ENCODE data around the gene KSR1.

Gene KSR1

DNA sequence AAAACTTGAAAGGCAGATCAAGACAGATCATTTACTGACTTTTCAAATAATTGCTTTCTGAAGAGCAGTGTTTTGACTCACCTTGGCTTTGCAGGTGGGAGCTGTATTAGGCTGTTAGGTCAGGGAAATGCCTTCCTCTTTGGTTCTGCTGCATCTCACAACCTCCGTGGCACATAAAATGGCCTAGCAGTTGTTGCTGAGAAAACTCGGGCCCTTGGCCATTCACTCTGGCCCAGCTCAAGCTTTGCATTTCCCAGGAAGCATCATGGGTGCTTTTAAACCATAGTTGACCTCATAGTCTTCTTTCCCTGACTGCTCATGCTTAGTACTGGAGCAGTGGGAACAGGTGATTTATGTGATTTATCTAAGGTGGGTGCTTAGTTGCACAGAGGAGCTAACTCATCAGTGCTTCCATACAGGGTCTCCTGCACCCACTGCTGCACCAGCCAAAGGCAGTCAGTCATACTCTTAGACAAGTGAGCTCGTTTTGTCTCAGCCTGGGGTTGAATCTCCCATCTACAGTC, 83.6 kb downstream of the KSR1 start:
- no peak for DNase-seq

DNA sequence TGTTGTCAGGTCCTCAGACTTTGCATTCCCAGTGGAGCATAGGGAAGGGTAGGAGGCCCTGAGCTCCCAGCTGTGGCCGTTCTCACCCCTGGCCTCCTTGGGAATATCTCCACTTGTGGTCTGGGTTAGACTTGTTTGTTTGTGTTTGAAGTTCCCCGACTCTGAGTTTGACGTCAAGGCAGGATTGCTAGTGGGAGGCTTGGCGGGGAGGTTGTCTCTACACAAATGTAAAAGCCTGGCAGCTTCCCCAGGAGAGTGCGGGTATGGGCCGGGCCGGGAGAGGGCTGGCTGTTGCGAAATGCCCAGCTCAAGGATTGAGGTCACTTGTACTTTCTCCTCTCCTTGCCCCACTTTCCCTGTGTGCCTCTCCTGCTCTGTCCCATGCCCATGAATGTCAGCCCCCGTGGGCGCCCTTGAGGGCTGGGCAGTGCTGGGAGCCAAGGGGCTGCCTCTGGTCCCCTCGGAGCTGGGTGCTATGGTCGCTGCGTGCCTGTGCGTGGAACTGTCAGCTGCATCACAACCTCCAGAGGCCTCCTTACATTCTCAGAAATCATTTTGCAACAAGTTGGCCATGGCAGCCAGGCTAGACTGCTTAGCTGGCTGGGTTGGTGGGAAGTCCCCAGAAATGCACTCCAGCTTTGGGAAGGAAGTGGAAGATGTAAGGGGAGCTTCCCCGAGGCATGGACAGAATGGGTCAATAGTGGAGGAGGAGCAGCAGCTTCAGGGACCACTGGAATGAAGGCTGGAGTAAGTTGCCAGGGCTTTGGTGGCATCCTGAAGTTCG, 84.3 kb downstream of the KSR1 start:
- DNase-seq: no peak

DNA sequence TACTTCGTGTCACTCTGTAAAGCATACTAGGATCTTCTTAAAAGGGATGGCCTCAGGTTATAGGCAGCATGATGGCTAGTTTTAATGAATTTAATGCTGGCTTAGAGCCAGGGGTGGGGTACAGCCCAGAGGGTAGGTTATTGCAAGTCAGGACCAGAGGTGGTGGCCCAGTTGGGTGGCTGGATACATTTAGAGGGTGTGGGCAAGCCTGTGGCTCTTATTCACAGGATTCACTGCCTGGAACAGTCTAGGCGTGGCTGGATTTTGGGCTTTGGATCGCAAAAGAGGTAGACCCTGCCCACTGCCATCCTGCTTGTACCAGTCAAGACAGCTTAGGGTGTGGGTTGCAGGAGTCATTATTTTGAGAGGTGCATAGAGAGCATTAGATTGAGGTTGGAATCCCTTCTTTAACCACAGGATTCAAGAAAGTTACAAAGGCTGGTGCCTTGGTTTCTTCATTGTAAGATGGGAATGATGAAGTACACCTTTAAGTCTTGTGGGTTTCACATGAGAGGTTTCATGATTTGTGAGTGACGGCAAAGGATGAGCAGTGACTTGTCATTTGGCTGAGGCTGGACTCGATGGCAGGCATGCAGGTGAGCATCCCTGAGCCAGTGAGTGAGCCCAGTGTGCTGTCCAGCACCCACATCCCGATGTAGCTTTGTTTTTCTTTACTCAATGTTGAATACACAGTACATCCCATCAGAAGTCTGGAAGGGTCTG, 85.2 kb downstream of the KSR1 start:
- DNase-seq: no peak

DNA sequence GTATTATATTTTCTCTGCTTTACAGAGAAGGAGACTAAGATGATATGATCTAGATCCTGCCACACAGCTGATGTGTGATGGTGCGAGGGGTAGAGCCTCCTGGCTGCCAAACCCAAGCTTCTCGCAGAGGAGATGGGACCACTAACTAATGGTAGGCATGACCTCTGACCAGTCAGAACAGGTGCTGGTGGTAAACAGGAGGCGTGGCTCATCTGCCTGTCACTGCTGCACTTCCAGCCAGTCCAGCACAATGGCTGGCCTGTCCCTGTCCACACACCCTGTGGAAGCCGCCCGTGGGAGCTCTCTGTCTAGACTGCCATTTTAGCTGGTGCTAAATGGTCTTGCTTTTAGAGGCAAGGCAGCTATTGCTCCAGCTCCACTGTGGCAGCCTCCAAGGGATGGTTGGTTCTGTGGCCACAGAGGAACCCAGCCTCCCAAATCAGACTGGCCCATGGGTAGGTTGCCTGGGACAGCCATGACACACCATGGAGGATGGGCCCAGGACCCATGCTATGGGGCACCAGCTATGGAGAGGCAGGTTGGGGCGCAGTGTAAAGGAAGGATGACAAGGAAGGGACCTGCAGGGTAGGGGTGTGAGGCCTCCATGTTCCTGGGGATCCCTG, 86.7 kb downstream of the KSR1 start:
- no peak for DNase-seq

DNA sequence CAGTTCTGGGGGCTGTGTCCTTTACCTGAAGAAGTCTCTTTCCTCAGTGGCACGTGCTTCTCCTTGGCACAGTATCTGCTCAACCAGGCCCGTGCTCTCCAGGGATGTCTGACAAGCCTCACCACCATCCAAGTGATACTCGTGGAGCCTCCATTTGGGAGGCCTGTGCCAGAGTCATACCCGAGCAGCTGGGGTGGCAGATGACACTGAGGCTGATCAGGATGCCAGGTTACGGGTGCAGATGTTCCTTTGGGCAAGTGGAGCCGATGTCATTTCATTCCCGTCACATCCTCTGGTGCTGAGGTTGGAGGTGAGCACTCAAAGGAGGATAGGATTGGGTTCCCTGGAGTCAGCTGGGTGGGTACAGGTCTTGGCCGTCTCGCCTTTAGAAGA, 87.2 kb downstream of the KSR1 start:
- DNase-seq: no peak

DNA sequence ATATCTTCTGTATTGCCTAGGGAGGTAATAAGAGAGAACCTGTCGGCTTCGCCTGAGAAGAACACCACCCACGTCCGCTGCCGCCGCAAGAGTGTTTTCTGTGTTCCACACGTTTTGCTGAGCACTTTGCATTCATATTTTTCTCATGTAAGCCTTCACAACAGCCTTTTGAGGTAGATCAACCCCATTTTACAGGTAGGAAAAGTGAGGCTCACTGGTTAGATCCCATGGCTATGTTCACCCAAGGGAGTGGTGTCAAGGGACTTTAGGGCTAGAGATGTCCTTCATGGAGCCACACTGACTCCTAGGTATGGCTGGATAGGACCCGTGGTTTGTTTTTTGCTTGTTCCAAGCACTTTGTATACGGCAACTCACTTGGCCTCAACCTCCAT, 87.7 kb downstream of the KSR1 start:
- DNase-seq: no peak

DNA sequence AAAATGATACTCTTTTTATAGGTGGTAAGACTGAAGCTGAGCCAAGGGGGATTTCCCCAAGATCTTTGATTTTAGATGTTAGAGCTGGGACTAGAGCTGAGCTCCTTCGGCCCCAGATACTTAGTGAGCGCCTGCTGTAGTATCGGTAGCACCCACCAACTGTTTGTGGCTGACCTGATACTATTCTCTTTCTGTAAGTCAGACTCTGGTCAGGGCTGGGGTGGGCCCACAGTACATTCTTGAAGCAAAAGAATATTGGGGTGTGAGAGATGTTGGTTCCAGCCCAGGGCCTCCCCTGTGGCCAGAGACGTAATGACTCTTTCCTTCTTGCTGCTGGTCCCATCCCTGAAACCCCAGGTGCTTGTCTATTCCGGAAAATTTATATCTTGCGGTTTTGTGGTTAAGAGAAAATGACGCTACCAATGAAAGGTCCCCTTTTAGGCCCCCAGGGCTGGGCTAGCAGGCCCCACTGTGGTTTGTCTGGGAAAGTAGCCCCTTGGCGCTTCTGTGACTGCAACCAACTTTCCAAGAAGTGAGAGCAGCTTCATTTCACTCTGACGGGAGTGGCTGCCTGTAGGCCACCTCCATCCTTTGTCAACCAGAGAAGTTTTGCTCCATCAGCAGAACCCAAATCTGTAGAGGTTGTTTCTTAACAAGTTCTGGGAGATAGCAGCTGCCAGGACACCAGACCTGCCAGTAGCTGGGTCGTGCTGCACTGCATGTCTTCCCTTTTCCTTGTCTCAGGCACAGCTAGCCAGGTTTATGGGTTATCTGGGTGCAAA, 88.3 kb downstream of the KSR1 start:
- DNase-seq: no peak

DNA sequence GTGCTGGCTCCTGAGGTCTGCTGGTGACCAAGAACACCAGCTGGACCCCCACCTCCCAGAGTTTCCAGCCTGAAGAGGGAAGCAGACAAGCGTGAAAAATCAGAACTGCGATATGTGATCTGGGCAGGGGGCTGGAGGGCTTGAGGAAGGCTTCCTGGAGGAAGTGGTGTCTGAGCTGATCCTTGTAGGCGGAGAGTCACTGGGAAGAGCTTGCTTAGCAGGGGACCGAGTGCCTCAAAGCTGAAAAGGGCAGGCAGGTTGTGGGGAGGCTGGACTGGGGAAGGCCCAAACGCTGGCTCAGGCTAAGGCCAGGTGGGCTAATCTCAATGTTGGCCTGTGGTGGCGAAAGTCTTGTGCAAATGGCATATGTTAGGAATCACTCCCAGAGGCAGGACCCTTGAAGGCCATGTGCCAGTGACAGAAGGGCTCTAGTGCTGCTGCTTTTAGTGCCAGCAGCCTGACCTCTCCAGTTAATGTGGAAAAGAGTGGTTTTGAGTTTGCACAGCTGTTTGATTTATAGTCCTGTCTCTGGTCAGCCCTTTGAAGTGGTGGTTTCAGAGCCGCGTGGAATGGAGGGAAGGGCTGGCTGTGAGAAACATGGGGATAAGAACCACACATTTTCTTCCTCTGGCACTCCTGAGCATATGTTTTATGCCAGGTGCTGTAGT, 89.4 kb downstream of the KSR1 start:
- DNase-seq: no peak

DNA sequence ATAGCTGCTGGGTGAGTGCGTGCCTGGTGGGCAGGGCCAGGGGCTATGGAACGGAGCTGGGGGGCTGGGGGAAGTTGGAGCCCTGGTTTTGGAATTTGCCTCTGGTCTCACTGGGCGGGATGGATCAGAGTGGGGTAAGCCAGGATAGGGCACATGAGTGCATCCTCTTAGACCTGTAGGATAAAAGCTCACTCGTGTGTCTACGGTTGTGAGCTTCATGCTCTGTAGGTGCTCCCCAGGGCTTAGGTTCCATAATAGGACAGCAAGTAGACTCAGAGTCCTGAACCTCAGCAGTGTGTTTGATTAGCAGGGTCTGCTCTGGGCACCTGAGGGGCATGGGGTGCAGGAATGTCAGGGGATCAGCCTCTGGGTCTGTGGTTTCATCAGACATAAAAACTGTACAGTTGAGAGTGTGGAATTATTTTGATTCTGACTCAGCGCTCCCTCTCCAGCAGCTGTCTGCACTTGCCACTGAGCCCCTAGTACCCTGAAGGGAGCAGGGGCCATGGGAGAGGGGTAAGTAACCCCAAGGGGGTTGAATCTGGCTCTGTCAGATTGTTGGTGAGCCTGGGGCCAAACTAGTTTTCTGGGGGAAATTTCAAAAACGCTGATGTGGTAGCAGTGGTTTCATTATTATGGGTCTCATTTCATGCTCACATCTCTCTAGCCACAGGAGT, 90.5 kb downstream of the KSR1 start:
- DNase-seq: no peak

DNA sequence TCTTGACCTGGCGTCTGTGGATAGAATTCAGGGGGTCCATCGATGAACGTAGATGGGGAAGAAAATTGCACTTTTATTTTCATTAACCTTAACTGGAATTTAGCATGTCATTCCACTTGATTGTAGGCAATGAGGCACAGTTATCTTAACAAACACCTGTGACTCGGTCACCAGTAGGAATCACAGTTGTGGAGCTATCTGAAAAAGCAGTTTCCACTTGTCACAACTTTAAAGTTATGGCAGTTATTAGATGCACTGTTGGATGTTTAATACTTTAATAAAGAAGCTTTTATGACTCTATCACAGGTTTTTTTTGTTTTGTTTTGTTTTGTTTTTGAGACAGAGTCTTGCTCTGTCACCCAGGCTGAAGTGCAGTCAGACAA, 91.0 kb downstream of the KSR1 start:
- DNase-seq: no peak

DNA sequence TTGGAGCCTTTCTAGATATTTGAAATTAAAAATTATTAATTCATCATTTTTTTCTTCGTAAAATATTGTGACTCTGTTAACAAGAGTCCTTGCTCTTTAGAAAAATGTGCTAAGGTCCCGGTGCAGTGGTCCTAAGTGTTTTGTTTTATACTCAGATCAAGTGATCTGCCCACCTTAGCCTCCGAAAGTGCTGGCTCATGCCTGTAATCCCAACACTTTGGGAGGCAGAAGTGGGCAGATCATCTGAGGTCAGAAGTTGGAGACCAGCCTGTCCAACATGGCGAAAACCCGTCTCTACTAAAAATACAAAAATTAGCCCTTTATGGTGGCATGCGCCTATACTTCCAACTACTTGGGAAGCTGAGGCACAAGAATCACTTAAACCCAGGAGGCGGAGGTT, 92.1 kb downstream of the KSR1 start:
- no peak for DNase-seq

DNA sequence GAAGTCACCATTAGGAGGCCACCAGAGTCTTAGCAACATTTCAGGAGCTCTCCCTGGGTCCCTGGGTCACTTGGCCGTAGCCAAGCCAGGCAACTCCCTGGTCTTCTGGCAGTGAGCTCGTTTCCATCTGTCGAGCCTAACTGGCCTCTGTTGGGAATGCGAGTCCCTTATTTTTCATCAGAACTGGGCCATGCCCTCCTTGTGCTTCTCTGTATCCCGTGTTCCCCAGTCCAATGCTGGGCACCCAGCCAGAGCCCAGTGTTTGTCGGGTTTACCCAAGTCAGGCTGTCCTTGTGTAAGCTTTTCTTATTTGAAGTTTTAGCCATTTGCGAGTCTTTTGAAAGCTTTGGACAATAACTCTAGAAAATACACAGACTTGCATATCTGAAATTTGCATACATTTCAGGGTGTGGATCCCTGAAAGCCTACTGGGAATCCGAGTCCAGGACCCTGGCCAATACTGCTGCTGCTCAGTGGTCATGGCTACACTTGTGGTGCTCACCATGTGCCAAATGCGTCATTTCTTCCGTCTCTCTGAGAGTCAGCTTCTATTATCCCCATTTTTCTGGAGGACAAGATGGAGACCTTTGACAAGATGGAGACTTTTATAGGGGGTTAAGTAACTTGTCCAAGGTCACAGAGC, 93.1 kb downstream of the KSR1 start:
- no peak for DNase-seq

DNA sequence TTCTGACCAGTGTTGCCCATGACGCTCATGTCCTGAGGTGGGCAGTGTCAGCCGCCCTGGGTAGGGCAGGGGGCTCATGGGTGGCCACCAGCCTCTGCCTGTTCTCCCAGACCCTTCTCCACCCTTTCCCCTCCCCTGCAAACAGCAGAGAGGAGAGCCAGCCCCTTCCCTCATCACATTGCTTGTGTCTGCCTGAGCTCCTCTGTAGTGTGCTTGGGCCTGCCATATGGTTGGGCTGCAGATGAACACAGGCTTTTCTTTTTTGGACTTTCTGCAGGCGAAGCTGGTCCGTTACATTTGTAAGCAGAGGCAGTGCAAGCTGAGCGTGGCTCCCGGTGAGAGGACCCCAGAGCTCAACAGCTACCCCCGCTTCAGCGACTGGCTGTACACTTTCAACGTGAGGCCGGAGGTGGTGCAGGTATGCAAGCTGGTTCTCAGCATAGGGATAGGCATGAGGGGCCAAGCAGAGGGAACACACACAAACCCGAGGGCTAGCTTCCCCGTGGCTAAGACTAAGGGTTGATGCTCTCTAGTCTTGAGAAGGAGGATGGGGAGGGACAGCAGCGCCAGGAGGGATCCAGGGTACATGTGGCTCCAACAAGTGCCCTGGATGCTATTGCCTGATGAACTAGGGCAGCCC, 94.2 kb downstream of the KSR1 start:
- DNase-seq: no peak

DNA sequence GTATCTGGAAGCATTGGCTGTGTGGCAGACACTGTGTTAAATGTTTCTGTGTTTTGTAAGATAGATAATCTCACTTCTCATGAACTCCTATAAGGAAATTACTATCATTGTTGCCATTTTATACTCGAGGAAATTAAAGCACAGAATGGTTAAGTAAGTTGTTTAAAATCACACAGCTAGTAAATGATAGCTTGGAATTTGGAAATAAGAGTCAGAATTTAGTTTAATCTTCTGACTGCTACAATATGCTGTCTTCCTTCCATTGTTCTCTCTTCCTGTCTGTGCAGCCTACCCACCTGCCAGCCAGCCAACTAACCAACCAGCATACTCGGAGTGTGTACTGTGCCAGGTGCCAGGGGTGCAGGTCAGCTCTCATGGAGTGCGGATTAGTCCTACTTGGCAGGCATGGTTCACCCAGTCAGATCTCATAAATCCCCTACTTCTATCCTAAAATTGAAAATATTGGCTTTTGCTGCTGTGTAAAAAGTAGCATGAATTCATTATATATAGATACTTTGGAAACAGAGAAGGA, 94.8 kb downstream of the KSR1 start:
- DNase-seq: no peak

DNA sequence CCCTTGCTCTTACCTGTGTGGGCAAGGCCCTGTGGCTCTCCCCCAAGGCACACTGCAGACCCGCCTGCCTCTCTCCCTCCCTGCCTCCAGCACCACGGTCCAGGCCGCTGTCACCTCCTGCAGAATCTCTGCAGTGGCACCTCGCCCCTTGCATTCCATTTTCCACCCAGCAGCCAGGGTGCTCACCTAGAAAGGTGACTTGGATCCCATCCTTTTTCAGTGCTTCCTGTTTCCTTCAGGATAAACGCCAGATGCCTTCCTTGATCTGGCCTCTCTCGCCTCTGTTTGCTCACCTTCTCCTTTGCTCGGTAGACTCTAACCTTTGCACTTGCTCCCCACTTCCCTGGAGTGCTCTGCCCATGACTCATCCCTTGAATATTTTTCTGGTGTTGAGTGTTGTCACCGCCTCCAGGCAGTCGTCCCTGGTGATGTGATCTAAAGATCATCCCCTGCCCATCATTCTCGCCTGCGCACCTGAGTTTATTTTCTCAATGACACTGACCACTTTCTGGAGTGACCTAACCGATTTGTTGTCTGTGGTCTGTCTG, 95.5 kb downstream of the KSR1 start:
- no peak for DNase-seq

DNA sequence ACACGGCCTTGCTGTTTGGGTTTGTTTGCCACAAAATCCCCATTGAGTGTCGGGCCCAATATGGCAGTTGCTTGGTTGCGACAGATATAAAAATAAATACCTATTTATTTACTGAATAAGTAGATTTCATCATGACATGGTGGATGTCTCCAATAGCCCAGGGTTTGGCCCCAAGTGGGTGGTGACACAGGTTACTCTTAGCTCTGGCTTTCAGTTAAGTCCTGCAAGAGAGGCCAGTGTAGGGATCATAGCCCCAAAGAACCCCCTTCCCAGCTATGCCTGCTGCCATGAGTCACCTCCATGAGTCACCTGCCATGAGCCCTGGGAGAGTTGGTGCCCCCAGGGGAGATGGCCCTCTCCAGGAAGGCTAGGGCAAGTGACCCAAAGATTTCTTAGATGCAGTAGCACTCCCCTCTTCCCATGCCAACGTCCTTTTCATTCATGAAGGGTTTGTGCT, 96.1 kb downstream of the KSR1 start:
- DNase-seq: no peak

DNA sequence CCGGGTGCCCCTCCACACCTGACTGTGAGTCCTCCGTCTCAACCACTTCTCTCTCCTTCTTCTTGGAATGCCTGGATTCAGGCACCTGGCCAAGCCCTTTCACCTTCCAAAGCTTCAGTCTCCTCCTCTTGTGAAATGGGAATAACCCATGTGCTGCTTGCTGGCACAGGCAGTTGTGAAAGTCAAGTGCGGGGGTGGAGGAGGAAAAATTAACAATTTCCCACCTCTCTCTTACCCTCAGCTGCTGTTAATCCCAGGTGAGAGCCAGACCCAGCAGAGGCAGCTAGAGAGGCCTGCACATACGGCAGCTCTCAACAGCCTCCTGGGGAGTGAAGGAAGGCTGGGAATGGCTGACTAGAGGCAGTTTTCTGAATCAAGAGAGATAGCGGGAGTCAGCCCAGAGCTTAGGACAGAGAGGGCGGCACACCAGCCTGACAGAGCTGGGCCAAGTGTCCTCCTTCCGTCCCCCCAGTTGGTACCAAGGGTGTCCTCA, 96.8 kb downstream of the KSR1 start:
- DNase-seq: no peak

DNA sequence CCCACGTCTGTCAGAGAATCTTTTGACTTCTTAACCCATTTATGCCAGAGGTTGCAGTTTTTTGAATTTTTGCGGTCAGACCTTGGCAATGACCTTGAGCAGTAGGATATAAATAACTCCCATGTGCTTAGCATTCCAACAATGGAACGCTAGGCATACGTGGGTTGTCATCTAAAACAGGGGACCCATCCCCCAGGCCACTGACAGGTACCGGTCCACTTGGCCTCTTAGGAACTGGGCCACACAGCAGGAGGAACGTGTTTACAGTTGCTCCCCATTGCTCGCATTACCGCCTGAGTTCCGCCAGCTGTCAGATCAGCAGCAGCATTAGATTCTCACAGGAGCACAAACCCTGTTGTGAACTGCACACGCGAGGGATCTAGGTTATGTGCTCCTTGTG, 97.9 kb downstream of the KSR1 start:
- no peak for DNase-seq

DNA sequence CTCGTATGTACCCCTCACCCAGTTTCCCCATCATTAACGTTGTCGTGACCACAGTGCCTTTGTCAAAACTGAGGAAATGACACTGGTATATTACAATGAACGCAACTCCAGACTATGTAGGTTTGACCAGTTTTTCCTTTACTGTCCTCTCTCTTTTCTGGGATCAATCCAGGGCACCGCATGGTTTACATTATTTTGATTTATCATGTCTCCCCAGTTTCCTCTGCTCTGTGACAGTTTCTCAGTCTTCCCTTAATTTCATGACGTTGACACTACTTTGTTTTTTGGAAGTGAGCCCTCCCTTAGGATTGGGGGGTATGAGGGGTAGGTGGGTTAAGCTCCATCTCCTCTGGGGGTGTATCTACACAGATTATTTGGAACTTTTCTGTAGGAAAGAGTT, 98.7 kb downstream of the KSR1 start:
- no peak for DNase-seq

DNA sequence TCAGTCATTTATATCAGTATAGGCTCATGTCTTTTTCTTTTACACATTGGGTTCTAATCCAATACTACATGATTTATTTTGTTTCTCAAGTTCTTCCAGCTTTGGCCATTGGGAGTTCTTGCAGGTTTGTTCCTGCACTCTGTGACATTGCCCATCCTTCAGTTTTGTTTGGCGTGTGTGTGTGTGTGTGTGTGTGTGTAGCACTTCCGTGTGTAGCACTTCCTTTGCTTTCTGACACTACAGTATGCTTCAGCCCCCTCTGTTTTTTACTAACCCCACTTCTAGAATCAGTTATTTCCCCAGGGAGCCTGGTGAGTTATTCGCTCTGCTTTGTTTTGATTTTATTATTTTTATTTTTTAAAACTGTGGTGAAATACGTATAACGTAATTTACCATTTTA, 99.1 kb downstream of the KSR1 start:
- DNase-seq: no peak

All from activated CD4-positive, alpha-beta T cell treated with anti-CD3 and anti-CD28 coated beads for 1 hour (primary cell).